ENCODE results near the gene DISP3.

DISP3 gene

GRCh38 chr1:11585389-11585788 lies 106.4 kb downstream of the DISP3 start:
- DNase-seq (ENCODE audit: low read depth), result no peak
- no peak overlapping the region for H3K4me3 ChIP-seq (ENCODE audit: low read depth, low read length)
- TF ChIP-seq CTCF (IDR thresholded peaks at IDR 0.05; ENCODE audit: low read depth, low read length) (no peak), MAX (IDR thresholded peaks at IDR 0.05; ENCODE audit: low read depth, low read length) (no peak), POLR2A (IDR thresholded peaks at IDR 0.05; ENCODE audit: extremely low read depth, insufficient read length) (no peak), MYC (IDR thresholded peaks at IDR 0.05; ENCODE audit: low read depth, low read length) (no peak)

All from NB4 (cell line).